KOPT-K1 (cell line): ENCODE data around the gene ZHX3.

ENCODE experiments used
- H3K27ac ChIP-seq: fragments of 200-600 bp; sonication (generic); 2 replicates; pipeline ENCODE4 v1.5.1; 2016; ENCODE audit warnings: antibody characterized with exemption, mild to moderate bottlenecking, low read depth, low read length; ENCODE audit not compliant: poor library complexity, severe bottlenecking
- H3K36me3 ChIP-seq: fragments of 200-600 bp; sonication (generic); 2 replicates; pipeline ENCODE4 v1.5.1; 2017; ENCODE audit warnings: antibody characterized with exemption, mild to moderate bottlenecking, low read length, moderate library complexity; ENCODE audit not compliant: insufficient read depth
- H3K9me3 ChIP-seq: fragments of 200-600 bp; sonication (generic); 2 replicates; pipeline ENCODE4 v1.5.1; 2017; ENCODE audit warnings: antibody characterized with exemption, low read length, mild to moderate bottlenecking; ENCODE audit not compliant: insufficient read depth, poor library complexity, severe bottlenecking

Gene ZHX3

GRCh38 chr20:41344938-41345728, 27.6 kb upstream of the ZHX3 start:
- no peak overlapping the region for H3K27ac ChIP-seq
- H3K9me3 ChIP-seq, result no peaks in the 10 kb centered on the region
- H3K36me3 ChIP-seq, result no peaks in the 10 kb centered on the region

- no peaks in the 10 kb centered on the region for H3K36me3 ChIP-seq
- H3K27ac ChIP-seq, result no peak overlapping the region
- H3K9me3 ChIP-seq, result no peaks in the 10 kb centered on the region
Measured at GRCh38 chr20:41344477-41344876, 26.9 kb upstream of the ZHX3 start.

GRCh38 chr20:41342474-41343464, 25.2 kb upstream of the ZHX3 start:
- Histone ChIP-seq H3K27ac (no peak overlapping the region), H3K36me3 (no peaks in the 10 kb centered on the region), H3K9me3 (no peaks in the 10 kb centered on the region)

- Histone ChIP-seq H3K27ac (no peak within 1 kb of the TSS), H3K9me3 (no peaks in the 10 kb centered on the region), H3K36me3 (no peaks in the 10 kb centered on the region)
Measured at GRCh38 chr20:41340327-41341055, 23.0 kb upstream of the ZHX3 start, which contains the start of gene LPIN3. Gene LPIN3 (plus strand): TSS chr20:41340821. CDS start chr20:41345804, 4,983 bp downstream.

GRCh38 chr20:41339957-41340326, 22.4 kb upstream of the ZHX3 start:
- Histone ChIP-seq H3K9me3 (no peaks in the 10 kb centered on the region), H3K36me3 (no peaks in the 10 kb centered on the region), H3K27ac (no peak overlapping the region)

GRCh38 chr20:41336711-41337492, 19.4 kb upstream of the ZHX3 start:
- Histone ChIP-seq H3K36me3 (no peaks in the 10 kb centered on the region), H3K27ac (no peak overlapping the region), H3K9me3 (no peaks in the 10 kb centered on the region)

GRCh38 chr20:41335591-41335990, 18.1 kb upstream of the ZHX3 start:
- Histone ChIP-seq H3K36me3 (no peaks in the 10 kb centered on the region), H3K9me3 (no peaks in the 10 kb centered on the region), H3K27ac (no peak overlapping the region)

- Histone ChIP-seq H3K9me3 (no peaks in the 10 kb centered on the region), H3K36me3 (no peaks in the 10 kb centered on the region), H3K27ac (no peak overlapping the region)
Measured at GRCh38 chr20:41334443-41335421, 17.2 kb upstream of the ZHX3 start.

GRCh38 chr20:41334036-41334435, 16.5 kb upstream of the ZHX3 start:
- Histone ChIP-seq H3K36me3 (no peaks in the 10 kb centered on the region), H3K27ac (no peak overlapping the region), H3K9me3 (no peaks in the 10 kb centered on the region)

- H3K9me3 ChIP-seq, result no peaks in the 10 kb centered on the region
- no peak overlapping the region for H3K27ac ChIP-seq
- H3K36me3 ChIP-seq, result no peaks in the 10 kb centered on the region
Measured at GRCh38 chr20:41331731-41332130, 14.2 kb upstream of the ZHX3 start.

GRCh38 chr20:41330941-41331340, 13.4 kb upstream of the ZHX3 start:
- Histone ChIP-seq H3K27ac (no peak overlapping the region), H3K36me3 (no peaks in the 10 kb centered on the region), H3K9me3 (no peaks in the 10 kb centered on the region)

GRCh38 chr20:41330343-41330720, 12.8 kb upstream of the ZHX3 start:
- H3K36me3 ChIP-seq, result no peaks in the 10 kb centered on the region
- no peaks in the 10 kb centered on the region for H3K9me3 ChIP-seq
- no peak overlapping the region for H3K27ac ChIP-seq

- Histone ChIP-seq H3K36me3 (no peaks in the 10 kb centered on the region), H3K27ac (no peak overlapping the region), H3K9me3 (no peaks in the 10 kb centered on the region)
Measured at GRCh38 chr20:41329435-41330342, 12.2 kb upstream of the ZHX3 start.
